DMS 273 (cell line): ENCODE results near the gene LAPTM5.

Experiments
- DNase-seq: peaks from one replicate; lab custom pipeline; 2025; ENCODE audit not compliant: unreplicated experiment; lab: John Stamatoyannopoulos, UW

LAPTM5 gene

DNA sequence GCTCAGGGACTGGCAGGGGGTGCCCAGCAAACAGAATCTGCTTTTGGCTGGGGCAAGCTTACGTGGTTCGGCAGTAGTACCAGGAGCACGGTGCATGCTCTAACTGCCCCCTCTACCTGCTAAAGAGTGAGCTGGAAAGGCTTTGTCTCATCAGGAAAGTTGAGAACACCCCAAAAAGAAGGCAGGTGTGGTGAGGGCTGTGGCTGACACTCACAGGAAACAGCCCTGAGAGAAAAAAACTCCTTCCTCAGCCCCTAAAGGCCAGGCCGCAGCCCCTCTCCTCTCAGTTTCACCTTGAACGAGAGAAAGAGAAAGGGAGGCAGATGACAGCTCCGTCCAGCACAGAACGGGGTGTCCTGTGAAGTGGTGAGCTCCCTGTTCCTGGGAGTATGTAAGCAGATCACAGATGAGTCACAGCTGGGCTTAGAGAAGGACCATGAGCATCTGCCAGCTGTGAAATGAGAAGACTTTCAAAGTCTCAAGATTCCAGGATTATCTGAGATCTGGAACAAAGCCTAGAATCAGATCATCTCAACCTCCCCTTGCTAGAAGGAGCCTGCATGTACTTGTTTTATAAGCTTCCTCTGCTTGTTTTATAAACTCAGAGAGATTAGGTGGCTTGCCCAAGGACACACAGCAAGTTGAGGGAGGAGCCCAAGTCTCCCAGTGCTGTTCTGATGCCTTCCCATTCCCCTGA, 13.4 kb downstream of the LAPTM5 start:
- DNase-seq, result peak; percentile 28

DNA sequence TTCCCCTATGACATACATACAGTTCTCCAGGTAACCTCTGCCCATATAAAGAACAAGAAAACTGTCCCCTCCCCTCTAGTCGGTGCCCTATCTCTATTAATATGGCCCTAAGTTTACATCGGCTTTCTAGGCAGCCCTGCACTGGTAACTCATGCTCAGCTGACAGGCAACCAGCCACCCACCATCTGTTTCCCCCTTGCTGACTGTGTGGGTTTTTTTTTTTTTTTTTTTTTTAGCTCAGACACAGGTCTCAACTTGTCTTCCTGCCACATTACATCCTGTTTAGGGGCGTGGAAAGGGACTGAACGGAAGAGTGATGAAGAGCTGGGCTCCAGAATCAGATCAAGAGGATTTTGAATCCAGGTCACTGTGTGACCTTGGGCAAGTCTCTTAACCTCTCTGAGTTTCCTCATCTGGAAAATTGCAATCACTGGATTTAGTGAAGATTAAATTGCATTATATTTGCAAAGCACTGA, 14.0 kb downstream of the LAPTM5 start:
- peak; percentile 87 for DNase-seq

DNA sequence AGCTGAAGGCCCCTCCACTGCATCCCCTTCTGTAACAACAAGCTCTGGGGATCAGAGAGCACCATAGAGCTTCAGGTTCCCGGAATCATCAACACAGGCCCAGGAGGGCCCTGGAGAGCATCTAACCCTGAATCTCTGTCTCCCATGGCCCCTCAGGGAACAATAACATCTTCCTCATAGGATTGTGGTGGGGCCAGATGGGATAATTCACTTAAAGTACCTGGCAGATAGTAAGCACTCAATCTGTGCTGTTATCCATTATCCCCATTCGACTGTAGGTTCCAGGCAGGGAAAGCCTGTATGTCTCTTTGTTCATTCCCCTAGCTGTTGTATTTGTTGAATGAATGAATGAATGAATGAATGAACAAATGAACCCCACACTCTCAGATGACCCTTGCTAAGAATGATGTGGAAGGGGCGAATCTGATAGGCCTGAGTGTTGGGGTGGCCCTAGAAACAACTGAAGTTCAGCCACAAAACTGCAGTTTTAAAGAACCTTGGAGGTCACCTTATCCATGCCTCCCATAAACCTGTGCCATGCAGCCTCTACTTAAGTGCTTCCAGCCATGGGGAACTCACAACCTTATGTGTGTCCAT, 14.5 kb downstream of the LAPTM5 start:
- no peak for DNase-seq

DNA sequence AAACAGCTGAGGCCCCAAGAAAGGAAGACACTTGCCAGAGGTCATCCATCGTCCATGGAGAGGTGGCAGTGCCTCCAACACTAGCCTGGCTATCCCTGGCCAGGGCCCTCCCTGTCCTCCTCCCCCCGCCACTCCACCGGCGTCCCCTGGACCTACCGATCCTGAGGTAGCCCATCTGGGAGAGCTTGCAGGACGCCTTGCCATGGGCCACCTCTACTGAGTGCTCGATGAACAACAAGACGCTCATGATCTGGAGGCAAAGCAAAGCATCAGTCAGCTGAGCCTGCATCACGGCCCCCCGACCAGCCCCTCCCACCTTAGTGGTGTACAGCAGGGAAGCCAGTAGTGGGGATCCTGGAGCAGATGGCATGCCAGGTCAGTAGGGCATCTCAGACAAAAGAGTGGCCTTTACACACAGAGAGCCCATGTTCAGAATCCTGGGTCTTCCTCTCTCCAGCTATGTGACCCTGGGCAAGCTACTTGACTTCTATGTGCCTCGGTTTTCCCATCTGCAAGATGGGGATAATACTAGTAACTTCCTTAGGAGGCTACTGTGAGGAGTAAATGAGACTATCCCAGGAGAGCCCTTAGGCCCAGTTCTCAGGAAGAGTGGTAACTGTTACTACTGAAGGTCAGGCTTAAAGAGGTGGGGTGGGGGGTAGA, 15.1 kb downstream of the LAPTM5 start:
- DNase-seq, result no peak

DNA sequence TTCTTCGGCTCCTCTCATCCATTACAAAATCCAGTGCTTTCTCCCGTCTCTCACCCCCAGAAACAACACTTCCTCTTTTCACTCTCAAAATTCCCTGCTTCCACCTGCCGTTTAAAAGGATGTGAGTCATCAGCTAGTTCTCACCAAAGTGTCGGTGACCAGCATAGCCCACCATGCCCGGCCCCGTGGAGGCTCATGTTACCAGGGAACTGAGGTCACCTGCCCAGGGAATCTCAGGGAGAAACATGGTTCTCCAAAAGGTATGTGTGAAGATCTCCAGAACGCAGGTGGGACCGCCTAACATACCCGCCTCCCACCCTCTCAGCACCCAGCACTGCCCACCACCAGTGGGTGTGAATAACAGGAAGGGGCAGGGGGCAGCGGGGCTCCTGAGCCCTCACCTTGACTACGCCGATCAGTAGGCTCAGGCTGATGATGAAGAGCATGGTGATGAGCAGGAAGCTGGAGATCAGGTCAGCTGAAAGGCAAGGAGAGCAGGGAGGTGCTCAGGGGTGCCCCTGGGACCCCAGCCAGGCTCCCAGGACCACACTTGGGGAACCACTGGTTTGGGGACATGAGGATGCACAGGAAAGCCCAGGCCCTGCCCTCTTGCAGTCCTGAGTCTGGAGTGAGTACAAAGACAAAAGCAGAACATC, 16.2 kb downstream of the LAPTM5 start:
- DNase-seq, result no peak

DNA sequence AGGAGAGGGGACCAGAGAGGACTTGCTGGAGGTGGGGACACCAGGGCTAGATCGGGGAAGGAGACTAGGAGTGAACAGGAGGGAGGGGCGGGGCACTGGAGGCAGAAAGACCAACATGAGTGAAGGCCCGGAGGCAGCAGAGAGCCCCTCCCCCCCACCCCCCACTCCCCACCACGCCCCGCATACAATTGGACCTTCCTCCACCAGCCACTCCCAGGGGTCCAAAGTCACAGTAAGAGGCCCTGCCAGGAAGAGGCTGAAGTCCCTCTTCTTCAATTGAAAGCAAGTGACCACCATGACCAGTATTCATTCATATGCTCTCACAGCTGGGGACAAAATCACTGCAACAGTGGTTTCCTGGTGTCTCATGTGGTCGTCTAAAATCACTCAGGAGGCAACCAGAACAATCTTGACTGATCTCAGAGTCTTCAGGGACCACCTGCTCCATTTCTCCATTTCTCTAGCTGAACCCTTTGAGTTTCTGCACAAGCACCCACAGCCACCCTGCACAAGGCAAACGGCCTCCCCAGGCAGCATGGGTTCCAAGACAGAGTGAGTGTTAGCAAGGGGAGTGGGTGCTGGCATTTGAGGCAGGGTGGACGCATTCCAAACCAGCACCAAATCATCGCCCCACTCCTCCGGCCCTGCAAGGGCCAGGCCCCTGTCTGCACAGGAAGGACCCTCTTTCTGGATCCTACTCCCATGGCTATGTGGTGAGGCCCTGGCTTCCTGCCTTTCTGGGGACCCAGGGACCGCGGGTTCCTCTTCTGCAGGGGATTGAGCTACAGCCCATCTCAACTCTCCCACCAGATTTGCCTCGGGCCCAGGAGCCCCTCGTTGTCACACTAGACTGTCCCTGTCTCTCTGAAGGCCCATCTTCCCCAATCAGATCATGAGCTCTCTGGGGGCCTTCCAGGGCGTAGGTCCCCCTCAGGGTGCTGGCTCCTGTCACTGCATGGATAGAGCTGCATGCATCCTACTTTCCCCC, 17.0 kb downstream of the LAPTM5 start:
- DNase-seq, result no peak

DNA sequence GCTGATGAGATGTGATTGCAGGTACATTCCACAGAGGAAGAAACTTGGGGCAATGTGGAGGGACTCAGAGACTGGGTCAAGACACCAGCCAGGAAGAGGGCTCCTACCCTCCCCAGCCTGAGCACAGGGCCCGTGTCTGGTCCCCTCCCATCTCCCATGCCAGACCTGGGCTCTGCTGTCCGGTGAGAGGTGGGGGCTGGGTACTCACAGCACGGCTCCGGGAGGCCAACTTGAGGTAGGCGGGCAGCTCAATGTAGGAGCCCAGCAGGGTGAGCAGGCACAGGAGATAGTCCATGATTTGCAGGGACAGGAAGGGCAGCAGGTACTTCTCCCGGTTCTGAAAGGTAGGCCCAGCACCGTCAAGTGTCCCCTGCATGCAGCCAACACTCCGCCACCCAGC, 18.0 kb downstream of the LAPTM5 start:
- no peak for DNase-seq

DNA sequence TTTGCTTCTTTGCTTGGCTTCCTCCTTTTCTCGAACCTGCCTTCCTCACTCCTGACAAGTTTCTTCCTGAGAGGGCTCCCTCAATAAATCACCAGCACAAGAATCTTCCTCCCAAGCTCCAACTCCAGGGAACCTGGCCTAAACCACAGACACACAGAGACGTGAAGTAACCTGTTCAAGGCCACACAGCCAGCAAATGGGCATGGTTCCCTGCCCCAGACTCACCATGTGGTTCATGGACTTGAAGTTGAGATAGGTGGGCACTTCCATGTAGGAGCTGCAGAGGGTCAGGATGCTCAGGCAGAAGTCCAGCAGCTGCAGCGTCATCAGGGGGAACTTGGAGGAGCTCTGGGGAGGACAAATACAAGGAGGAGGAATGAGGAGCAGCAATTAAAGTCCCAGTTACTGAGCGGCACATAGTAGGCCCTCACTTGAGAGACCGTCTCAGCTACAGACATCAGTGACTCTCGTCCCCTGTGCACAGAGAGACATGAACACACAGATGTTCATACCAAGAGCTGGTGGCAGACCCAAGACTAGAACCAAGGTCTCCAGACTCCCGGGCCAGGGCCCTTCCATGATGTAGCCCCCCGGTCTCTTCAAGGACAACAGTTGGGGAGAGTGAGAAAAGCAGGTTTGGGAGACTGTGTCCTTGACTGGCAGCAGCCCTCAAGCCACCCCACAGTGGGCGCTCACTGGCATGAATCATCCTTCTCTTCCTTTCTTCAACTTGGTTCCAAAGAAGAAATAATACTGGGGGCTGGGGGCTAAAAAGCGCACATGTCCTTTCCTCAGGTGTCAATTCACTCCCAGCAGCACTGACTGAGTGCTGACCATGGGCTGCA, 18.6 kb downstream of the LAPTM5 start:
- no peak for DNase-seq

DNA sequence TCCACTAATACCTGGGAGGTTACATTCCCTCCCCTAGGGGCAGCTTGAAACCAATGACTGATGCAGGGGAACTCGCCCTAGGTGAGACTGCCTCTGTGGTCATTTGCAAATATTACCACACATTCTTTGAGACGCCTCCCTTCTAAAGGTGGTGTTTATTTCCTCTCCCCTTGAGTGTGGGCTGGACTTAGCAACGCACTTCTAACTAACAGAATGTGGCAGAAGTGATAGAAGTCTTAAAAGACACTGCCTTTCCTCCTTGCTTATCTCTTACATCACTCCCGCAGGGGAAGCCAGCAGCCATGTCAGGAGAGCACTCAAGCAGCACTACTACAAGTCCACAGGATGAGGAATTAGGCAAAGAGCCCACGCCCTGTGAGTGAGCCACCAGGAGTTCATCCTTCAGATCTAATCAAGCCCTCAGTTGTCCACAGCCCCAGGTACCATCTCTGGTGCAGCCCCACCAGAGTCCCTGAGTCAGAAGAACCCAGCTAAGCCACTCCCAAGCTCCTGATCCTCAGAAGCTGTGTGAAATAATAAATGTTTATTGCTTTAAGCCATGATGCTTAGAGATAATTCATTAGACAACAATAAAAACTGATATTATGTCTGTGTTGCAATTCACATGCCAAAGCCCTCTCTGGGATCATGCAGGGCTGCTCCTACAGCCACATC, 19.4 kb downstream of the LAPTM5 start:
- DNase-seq, result no peak

DNA sequence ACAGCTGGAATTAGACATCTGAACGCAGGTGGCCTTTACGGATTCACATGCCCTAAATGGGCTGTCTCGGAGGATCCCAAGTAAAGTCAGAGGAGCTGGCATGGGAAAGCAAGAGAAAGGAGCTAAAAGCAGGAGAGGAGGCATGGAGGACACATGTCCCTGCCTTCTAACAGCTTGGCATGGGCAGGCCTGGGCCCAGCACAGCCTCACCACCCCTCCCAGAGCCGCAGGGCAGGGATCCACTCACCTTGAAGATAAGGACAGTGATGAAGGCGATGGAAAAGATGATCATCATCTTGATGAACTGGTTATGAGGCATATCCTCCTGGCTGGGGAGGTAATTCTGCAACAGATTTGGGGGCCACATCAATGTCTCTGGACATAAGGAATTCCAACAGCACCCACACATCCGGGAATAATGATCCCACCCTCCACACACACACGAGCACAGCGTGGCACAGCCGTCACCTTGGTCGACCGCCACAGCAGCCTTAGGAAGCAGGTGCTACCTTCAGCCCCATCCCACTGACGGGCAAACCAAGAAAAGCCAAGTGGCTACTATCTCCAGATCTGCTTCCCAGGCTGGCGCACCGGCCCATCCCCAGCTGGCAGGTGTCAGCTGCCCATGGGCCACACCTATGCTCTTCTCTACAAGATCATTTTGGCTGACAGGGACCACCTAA, 20.1 kb downstream of the LAPTM5 start:
- DNase-seq, result no peak

DNA sequence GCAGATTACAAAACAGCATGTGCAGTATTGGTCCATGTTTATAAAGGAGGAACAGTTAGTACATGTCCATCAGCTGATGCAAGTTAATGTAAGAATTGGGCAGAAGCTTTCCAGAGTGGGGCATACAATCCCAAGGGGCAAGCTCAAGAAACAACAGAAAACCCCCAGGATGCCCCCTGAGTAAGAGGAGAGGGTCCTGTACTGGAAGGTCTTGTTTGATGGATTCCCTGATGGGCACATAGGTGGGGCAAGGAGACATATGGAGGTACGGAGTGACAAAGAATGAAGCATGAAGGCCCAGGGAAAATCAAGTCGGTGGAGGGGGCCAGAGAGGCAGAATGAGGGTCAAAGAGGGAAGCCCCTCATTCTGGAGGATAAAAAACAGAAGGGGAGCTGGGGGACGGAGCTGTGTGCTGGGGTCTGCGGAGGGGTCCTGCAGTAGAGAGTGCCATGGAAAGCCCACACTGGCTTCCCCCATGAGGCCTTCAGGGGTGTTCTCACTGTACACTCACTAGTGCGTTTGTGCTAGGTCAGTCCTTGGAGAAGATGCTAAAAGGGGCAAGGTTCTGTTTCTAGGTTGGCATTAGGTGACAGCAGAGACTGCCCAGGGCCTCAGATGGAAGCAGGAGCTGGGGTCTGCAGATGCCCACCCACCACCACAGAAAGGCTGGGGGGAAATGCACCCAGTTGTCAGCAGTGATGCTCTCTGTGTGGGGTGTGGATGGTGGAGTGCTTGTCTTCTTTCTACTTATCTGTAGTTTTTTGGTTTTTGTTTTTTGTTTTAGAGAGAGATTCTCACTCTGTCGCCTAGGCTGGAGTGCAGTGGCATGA, 21.7 kb downstream of the LAPTM5 start:
- no peak for DNase-seq

DNA sequence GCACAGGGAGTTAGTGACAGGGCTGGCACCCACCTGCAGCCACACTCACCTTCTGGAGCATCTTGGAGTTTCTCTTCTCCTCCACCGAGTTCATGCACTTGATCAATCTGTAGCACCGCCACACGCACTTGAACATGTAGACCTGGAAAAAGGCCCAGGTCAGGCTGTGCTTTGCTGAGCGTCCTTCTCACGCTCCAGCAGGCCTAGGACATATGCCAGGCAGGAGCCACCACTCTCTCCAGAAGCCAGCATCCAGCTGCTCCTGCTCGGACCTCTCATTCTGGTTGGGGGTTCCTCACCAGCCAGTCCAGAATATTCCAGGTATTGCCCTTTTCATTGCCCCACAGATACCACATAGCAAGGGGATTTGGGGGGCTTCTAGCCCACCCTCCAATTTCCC, 22.4 kb downstream of the LAPTM5 start:
- DNase-seq, result peak; percentile 44

DNA sequence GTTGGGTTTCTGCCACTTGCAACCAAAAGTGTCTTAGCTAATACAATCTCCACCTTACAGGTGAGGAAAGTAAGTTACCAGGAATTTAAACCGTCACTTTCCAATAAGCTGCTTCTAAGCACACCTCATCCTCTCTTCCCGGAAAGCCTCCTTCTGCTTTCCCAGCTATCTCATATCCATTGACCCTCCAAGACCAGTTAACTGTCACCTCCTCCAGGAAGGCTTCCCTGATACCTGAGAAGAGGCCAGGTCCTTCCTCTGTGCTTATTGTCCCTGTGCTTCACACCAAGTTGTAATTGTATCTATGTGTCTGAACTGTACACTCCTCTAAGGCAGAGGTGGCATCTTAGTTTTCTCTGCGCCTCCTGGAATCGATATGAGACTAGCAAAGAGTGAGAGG, 23.0 kb downstream of the LAPTM5 start:
- DNase-seq, result no peak

DNA sequence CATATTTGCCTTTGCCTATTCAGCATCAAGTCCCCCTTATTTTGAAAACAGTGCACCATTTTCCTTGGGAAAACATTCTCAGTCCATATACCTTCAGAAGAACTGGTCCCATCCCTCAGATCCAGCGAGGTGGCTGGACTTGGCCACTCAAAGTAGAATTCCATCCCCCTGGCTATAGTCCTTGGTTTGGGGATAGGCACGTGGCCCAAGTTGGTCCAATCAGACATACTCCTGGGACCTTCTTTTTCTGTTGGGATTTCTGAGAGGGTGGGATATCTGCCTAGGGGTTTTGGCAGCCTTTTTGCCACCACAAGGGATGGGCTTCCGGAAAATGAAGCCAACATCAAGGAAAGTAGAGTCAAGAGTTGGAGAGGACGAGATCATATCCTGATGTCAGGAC, 23.5 kb downstream of the LAPTM5 start:
- no peak for DNase-seq

DNA sequence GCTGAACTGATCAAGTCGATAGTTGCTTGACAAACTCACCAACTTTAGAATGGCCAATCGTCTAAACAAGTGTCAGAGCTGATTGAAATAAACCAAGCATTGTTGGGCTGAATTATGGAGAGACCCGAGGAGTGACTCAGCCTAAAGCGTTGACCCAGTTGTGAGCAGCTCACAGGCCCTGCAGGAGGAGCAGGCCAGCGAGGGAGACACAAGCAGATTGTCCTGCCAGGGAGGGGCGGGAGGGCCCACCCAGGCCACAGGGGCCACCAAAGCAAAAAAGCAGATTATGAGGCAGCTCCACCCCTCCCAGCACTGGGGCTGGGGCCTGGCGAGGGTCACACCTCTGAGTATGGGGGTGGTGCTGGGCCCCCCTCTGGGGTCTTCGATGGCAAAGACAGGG, 24.1 kb downstream of the LAPTM5 start:
- no peak for DNase-seq

DNA sequence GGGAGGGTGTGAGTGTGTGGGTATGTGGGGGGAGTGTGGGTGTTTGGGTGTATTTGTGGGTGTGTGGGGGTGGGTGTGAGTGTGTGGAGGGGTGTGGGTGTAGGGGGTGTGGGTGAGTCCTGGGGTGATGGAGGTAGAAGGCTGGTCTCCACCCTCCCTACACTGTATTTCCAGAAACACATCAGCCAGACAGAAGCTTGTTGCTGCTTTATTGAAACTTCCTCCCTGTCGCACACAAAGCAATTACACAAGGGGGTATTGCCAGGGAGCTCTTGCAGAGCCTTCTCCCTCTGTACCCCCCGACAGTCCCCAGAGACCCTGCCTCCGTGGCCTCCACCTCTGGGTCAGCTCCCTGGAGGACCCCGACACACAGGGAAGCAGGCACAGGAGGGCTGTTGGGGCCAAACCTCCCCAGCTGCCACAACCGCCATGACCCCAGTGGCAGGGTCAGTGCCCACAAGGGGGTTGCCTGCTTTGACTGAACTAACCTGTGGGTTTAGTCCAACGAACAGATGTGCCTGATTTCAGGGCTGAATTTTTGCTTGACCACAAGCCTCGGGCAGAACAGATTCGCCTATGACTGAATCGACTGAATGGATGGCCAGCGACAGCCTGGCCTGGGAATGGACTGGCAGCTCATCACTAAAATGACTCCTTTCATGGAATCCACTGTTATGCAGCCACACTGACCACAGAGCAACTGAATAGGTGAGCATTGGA, 25.1 kb downstream of the LAPTM5 start:
- DNase-seq, result no peak

DNA sequence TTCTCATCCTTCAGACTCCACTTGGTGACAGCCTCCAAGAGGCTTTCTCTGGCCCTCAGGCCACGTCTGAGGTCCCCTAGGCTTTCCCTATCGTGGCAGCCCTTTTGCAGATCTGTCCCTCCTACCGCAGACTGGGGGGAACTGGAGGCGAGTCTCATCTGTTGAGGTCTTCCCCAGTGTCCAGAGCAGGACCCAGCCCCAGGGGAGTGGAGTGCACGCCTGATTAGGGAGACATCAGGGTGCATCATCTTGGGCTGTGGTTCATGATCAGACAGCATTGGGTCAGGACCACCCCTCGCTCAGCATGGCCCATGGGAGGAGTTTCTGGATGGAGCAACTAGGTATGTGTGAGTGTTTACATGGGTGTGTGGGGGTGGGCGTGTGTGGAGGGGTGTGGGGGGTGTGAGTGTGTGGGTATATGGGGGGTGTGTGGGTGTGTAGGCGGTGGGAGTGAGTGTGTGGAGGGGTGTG, 25.7 kb downstream of the LAPTM5 start:
- no peak for DNase-seq
